ENCODE measurements around the gene HNRNPAB.
"Not testable (repeated sequence)": the region's sequence is repeated elsewhere in the genome, so short reads cannot be mapped to it uniquely, and the experiment has no call there.

The HNRNPAB gene

DNA sequence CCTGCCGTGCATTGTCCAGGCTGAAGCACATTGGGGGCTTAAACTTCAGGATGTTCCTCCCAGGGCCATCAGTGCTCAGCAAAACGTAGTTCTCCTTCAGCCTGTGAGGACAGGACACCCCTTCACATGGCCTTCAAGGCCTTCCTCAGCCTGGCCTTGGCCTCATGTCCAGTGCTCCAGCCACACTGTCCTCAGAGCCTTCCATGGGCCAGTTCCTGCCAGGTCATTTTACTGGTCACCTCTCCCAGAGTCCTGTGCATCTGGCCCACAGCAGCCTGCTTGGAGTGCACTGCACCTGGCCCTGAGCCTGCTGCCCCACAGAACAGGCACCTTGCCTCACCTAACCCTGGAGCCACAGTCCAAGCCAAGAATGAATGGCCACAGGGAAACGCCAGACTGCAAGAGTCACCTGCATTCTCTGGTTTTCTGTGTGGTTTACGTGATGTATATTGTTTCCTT is 8.7 kb downstream of the HNRNPAB start:
- DNase-seq: no peak

DNA sequence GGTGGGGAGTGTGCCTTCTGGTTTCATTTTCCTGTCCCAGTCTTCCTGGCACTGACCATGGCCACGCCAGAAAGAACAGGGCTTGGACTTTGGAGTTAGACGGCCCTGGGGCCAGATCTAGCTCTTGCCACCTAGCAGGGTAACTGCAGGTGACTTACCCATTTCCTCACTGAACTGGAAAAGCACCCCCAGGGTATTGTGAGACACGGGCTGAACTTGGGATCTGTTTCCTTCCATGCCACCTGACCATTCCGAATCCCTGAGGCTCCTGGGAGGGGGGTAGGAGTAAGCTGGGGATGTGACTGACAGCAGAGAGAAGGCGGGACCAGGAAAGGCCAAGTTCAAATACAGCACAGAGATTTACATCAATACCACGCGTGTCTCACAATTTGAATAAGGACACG is 9.4 kb downstream of the HNRNPAB start:
- no peak for DNase-seq

DNA sequence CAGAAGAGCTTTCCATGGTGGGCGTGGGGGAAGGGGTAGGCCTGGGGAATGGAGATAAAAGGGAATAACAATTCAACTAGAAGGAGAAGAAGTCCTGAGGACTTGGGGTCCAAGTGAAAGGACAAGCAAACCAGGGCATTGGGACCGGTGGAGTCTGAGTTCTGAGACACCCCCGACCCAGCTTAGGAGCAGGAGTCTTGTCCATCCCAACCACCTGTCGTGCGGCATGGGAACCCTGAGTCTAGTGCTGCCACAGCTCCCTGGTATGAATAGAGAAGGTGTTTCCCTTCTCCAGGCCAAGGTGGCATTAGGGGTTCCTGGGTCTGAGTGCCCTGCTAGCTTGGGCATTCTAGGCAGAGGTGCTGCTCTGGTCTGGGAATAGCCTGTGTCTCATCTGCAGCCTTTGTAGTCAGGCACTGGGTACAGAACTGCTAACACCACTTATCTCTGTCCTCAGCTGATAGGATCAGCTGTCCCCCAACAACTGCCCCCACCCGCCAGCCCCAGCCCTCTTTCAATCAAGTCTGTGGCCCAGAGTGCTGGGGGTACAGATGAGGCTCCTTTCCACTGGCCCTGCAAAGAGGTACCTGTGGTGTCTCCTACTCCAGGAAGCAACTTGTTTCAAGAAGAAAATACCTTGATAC is 9.9 kb downstream of the HNRNPAB start:
- DNase-seq: no peak

DNA sequence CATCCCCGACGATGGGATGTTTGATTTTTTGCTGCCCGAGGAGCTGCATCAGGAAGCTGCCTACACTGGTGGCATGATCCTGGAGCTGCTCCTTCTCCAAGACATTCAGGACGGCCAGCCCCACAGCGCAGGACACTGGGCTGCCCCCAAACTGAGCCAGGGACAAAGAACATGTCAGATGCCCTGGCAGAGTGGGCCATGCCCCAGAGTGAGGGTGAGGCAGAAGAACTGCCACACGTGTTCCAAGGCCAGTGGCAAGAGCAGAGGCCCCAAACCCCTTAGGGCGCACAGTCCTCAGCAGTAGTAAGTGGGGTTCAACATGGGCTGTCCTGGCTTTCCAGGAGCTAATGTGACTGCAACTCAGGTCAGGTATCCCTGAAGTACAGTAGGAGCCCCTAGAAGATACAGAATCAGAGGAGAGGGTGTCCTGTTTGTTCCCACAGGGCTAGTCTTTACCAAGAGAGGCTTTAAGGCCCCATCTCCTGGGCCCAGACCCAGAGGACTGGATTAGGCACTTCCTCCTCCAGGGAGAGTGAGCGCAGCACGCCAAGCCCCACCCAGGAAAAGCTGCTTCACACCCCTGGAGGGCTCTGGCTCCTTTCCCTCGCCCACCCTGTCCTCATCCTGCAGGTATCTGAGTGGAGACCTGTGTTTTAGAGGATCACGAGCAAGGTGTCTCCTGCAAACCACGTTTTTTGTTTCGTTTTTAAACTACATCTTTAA is 11.1 kb downstream of the HNRNPAB start:
- DNase-seq: no peak

DNA sequence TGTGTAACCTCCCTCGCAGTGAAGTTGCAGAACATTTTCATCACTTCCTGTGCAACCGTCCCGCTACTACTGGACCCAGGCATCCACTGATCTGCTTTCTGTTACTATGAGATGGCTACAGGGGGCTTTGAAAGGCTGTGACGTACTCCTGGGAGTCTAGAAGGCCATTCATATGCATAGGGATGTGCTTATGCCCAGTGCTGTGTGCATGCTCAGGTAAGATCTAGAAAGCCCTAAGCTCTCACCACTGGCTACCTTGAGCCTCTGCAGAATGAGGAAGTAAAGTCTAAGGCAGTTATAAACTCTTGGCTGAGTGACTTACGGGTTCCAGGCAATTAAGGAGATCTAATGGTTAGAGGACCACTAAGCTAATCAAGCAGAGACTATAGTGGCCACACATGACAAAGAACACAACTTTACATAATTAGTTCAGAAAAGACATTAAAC is 11.8 kb downstream of the HNRNPAB start:
- DNase-seq: no peak

DNA sequence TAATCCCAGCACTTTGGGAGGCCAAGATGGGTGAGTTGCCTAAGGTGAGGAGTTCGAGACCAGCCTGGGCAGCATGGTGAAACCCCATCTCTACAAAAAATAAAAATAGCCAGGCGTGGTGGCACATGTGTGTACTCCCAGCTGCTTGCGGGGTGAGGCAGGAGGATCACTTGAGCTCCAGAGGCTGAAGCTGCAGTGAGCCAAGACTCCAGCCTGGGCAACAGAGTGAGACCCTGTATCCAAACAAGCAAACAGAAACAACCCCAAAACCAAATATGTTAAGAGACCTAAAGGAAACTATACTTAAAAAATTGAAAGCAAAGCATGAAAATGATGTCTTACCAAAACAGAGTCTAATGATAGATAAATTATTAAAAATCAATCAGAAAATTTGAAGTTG is 12.4 kb downstream of the HNRNPAB start:
- DNase-seq: no peak

DNA sequence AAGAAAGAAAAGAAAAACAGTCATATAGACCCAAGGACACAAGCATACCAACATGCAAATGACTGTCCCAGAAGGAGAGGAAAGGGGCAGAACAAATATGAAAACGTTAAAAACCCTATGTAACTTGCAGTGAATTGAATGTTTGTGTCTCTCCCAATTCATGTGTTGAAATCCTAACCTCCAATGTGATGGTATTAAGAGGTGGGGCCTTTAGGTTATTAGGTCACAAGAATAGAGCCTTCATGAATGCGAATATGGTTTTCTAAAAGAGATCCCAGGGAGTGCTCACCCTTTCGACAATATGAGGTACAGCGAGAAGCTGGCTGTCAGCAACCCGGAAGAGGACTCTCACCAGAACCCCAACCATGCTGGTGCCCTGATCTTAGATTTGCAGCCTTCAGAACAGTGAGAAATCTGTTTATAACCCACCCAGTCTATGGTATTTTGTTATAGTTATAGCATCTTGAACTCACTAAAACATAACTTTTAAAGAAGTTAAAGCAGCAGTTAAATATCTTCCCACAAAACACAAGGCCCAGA is 14.0 kb downstream of the HNRNPAB start:
- DNase-seq: no peak

DNA sequence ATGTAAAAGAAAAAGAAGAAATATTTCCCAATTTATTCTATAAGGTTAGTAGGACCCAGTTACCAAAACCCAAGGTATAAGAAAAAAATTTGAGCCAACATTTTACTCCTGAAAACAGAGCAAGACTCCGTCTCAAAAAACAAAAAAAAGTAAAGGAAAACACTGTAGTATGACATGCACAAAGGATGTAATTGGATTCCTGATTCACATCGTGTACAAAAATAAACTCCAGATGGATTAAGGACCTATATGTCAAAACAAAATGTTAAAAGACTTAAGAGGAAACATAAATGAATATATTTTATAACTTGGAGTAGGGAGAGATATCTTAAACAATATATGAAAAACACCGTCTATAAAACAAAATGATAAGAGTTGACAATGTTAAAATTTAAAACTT is 14.5 kb downstream of the HNRNPAB start:
- DNase-seq: no peak

DNA sequence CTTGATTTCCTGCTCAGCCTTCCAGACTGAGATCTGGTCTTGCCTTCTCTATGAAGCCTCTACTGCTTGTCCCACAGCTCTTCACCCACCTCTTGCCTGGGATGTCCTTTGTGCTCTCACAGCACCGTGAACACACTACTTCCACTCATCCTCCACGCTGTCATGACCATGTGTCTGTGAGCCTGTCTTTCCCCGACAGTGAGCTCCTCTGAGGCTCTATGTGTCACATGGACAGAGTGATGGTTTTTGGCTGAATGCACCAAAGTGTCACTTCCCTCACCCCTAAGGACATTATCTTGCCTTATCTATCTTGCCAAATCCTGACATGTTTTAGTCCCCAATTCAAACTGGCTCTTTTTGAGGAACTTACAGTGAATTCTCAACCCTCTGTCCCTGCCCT is 16.9 kb downstream of the HNRNPAB start:
- no peak for DNase-seq

DNA sequence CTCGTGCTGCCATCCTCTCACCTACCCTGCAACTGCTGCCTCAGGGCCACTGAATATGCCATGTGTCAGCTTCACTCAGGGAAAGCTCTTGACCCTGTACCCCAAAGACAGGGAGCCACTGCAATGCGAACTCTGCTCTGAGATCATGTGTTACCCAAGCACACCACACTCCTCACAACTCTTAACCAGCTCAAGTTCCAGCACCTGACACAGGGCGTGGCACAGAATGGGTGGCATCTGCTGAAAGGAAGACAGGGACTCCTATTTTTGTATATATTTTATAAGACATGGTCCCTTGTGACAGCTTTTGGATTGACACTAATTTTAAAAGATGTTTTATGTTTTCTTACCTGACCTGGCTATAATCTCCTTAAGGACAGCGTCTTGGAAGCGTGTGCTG is 17.5 kb downstream of the HNRNPAB start:
- DNase-seq: no peak

DNA sequence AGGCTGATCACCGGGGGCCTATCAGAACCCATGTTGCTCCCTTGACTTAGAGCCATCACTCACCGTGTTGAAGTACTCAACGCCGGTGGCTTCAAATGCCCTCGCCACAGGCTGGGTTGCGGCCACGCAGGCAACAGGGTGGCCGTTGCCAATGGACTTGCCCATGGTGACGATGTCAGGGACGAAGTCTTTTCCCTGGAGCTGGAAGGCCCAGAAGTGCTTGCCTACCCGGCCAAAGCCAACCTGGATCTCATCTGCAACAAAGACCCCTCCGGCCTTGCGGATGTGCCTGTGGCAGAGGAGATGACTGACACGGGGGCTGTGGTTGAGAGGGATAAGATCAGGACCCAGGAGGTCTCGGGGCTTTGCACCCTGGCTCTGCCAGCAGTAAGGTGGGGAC is 18.0 kb downstream of the HNRNPAB start:
- DNase-seq: no peak

DNA sequence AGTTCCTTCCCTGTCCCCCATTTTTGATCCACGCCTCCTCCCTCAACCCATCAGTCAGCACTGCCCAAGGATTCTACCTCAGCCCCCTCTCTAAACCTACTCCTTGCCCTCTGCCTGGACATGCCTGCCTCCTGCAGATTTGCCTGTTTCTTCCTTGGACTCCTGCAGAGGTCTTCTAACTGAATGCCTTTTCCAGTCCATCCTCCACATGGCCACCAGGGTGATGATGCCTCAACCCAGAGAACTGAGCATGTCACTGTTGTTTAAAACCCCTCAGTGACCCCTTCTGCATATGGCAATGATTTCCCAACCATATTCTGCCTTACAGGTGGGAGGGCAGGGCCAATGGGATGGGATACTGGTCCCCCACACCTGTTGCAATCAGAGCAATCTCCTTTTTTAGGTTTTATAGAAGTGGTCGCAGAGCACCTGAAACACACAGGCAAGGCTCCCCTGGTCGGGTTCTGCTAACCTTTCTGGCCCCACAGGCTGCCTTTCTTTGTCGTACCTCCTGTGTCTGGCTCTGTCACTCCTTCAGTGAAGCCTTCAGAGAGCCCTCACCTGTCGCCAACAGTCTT is 19.0 kb downstream of the HNRNPAB start:
- no peak for DNase-seq

DNA sequence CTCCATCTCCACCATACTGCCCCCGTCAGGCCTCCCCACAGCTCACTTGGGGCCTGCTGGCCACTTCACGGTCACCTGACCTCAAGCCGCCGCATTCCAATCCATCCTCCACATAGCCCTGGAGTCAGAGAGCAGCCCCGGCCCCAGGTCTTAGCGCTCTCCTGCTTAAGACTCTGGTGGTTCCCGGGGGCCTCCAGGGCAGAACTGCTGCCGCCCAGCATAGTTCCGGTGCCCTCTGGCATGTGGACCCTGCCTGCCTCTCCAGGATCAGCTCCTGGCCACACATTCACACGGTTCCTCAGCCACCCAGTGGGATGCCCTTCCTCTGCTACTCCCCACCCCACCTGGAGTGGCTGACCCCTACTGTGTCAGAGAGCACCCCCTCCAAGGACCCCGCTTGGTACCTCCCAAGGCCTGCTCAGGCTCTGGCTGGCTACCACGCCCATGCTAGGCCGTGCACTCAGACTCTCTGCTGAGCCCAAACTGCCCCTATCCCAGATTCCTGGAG is 19.5 kb downstream of the HNRNPAB start:
- DNase-seq: no peak

DNA sequence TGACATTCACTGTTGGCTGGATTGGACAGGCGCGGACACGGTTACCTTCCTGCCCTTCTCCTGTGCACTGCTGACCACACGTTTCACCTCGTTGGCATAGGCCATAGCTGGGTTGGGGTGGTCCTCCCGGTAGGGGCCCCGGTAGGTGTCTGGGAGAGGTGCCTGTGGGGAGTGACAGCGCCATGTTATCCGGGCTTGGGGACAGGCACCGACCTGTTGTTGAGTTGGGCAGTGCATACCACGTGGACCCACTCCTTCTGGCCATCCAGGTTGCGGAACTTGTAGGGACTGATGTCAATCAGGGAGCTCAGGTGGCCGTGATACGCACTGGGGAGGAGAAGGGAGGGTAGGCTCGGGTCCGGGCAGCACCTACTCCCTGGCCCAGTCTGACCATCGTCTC is 20.1 kb downstream of the HNRNPAB start:
- DNase-seq: no peak

DNA sequence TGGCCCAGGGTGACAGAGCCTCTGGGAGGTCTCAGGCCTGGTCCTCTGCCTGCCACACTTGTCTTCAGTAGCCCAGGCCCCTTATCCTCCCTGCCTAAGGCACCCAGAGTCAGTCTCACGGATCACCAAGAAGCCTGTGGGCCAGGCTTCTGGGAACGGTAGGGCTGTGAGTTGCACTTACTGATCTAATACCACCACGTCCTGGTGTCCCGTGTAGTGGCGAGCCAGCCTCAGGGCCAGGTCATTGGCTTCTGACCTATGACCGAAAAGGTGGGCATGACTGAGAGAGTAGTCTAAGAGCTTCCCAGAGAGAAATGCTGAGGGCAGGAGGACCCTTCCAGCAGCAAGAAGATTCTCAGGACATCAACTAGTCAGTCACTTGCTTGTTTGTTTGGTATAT is 20.8 kb downstream of the HNRNPAB start:
- DNase-seq: no peak

DNA sequence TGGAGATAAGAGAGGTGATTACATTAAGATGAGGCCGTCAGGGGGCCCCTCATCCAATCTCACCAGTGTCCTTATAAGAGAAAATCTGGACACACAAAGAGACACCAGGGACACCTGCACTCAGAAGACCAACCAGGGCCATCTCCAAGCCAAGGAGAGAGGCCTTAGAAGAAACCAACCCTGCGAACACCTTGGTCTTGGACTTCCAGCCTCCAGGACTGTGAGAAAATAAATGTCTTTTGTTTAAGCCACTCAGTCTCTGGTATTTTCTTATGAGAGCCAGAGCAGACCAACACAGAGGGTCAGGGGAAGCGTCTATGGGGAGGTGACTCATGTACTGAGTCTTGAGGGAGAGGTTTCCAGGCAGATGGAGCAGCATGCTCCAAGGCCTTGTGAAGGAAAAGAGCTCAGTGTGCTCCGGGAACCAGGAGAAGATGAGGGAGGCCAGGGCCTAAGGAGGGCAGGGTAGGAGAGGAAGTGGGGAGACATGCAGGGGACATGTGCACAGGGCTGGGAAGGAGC is 22.9 kb downstream of the HNRNPAB start:
- DNase-seq: no peak

DNA sequence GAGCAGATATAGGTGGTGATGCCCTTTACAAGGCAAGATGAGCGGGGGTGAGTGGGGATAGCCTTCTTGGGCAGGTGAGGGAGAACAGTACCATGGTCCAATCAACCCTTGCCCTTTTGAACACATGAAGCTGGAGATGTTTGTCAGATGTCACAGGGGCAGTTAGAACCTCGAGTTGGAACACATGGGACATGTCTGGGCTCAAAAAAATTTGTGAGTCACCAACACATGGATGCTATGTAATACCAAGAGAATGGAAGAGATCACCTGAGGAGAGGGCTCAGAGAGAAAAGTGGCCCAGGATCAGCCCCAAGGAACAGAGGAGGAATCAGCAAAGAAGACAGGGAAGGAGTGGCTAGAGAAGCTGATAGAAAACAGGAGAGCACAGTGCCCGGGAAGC is 23.6 kb downstream of the HNRNPAB start:
- DNase-seq: no peak

DNA sequence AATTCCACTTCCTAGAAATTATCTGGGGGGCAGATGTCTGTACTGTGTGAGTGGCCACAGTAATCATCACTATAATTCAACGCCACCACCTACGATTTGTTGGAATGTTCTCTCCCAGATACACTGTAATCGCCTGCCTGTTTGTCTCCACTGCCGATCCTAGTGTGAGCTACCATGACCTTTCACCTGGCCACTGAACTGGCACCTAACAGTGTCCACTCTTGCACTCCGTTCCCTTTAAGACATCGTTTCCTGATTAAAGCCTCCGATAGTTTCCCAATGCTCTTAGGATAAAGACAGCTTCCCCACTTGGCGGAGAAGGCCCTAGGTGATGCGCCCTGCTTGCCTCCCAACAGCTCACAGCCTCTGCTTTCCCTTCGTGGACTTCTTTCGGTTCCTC is 24.3 kb downstream of the HNRNPAB start:
- no peak for DNase-seq

DNA sequence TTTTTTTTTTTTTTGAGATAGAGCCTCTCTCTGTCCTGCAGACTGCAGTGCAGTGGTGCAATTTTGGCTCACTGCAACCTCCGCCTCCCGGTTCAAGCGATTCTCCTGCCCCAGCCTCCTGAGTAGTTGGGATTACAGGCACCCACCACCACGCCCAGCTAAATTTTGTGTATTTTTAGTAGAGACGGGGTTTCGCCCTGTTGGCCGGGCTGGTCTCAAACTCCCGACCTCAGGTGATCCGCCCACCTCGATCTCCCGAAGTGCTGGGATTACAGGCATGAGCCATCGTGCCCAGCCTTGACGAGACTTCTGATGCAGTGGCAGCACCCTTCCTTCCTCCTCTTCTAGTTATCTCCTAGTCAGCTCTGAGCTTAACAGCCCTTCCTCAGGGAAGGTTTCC is 24.8 kb downstream of the HNRNPAB start:
- not testable (repeated sequence) for DNase-seq

DNA sequence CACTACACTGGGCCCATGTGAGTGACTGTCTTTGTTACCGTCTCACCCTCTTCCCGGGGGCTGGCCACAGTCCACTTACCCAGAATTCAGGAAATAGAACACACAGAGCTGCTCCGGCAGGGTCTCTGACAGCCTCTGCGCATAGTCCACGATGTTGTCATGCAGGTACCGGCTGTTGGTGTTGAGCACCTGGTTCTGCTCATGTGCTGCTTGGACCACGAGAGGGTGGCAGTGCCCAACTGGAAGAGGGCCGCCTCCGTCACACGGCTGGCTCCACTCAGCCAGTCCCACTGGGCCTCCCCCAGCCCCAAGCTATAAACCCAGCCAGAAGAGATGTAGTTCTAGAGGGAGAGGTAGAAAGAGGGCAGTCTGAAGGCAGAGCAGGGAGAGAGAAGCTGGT is 25.5 kb downstream of the HNRNPAB start:
- DNase-seq: no peak

DNA sequence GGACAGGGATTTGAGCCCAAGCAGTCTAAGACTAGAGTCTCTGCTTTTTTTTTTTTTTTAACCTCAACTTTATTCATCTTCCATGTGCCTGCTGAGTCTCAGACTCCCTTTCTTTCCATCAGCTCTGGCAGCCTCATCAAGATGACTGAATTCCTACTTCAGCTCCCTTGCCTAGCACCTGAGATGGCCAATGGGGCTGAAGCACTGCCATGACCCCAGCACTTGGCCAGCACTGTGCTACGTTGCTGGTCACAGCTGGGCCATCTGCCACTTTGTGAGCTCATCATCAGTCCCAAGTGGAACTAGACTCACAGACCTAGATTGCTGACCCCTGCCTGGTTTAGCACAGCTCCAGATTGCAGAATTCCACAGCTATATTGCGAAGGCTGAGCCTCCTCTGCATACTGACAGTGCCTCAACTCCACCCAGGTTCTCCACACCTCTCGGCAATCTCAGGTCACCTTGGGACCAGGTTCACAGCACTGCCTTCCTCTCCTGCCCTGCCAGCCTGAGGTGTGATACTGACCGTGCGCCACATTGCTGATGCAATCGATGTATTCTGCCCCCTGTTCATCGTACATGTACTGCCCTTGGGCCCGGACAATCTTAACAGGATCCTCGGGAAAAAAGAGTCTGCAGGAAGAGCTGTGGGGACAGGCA is 26.7 kb downstream of the HNRNPAB start:
- DNase-seq: no peak

DNA sequence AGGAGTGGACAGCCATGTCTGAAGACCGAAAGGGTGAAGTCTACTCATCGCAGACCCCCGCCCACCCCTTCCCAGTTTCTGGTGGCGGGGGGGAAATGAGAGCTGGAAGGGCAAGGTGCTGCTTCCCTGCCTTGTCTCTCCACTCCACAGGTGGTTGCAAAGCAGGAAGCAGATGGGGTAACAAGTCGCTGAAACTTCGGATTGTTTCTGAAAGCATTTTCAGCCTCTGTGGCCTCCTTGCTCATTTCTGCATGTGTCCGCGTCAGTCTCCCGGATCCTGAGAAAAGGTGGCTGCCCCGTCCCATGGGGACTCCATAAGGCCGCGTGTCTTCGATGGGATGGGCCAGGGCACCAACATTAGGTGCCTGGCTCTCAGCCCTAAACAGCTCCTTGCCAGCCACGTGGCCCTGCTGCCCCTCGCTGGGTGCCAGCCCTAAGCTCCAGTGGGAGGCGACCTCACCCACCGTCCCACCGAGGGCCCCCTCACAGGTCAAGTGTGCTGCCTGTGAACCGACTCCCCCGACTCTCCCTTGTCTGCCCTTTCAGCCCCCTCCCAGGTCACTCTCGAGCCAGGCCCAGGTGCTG is 27.3 kb downstream of the HNRNPAB start:
- no peak for DNase-seq

Measured in activated T-cell treated with anti-CD3 and anti-CD28 coated beads, Interleukin-2, amount 50 U/mL, for 1 hour (primary cell).